Adrenal gland (tissue), 12 donors: ENCODE measurements around the gene PHYHD1. TPM values are rescaled to one million over a fixed set of nuclear protein-coding genes. Genes with fewer than 3 reads are reported as not detected.

ENCODE experiments used
- DNase-seq, 7 donors: peaks; one replicate each; pipeline ENCODE4 v3.0.0-alpha.2; 2019 to 2020
- H3K27ac ChIP-seq, 5 donors: fragments of 200-600 bp; sonication (generic) in 4 of 5; 1 replicate in 3 of 5; 2 replicates in 2 of 5; pipeline versions ENCODE4 v1.5.1 to v1.8.0; 2016 to 2020; ENCODE audit warnings: mild to moderate bottlenecking in 1 of 5
- H3K27me3 ChIP-seq: fragments of 200-600 bp; 2 replicates; pipeline ENCODE4 v1.8.0; 2021
- H3K36me3 ChIP-seq, 2 donors: fragments of 200-600 bp; replicated peaks in 1 of 2; 1 replicate in 1 of 2; 2 replicates in 1 of 2; pipeline versions ENCODE4 v1.5.1 to v1.8.0; 2018 to 2022
- H3K4me1 ChIP-seq, 2 donors: fragments of 200-600 bp; replicated peaks in 1 of 2; 1 replicate in 1 of 2; 2 replicates in 1 of 2; pipeline versions ENCODE4 v1.5.1 to v1.8.0; 2018 to 2021
- H3K4me3 ChIP-seq, 4 donors: fragments of 200-600 bp; sonication (generic) in 3 of 4; one replicate each; pipeline ENCODE4 v1.5.1; 2016 to 2018
- H3K9me3 ChIP-seq, 3 donors: fragments of 200-600 bp; sonication (generic) in 1 of 3; replicated peaks in 1 of 3; 1 replicate in 2 of 3; 2 replicates in 1 of 3; pipeline versions ENCODE4 v1.5.1 to v1.8.0; 2016 to 2021
- POLR2A ChIP-seq, 2 donors: fragments of 450-650 bp; IDR thresholded peaks; one replicate each; pipeline ENCODE4 v1.6.1; 2017; ENCODE audit warnings: antibody characterized with exemption in 2 of 2, mild to moderate bottlenecking in 2 of 2, moderate library complexity in 1 of 2
- WGBS, 4 donors: extraction: QIAGEN DNeasy Blood & Tissue Kit in 2 of 4; methylation state at CpG; one replicate each; pipeline versions ENCODE4 v1.1.5 to v1.1.7; 2013 to 2017; 5-methylcytosine and 5-hydroxymethylcytosine counted together
- intact Hi-C, 2 donors: fragments of 100-400 bp; cut with DNase I; formaldehyde crosslinking; loops; one replicate each; pipeline versions ENCODE4 v1.14.1 to v1.15.0; 2022 to 2023
- polyA plus RNA-seq, 3 donors: library from polyadenylated mRNA; stranded (reverse); fragments of 200-250 nt in 2 of 3; fragments of 350-450 nt in 1 of 3; fragmentation: Illumina TruSeq in 1 of 3; extraction: RNeasy Lipid Tissue Mini Kit (QIAGEN cat#74804) in 1 of 3; gene quantifications; one replicate each; pipeline ENCODE4 v1.2.3, GENCODE V29; 2013 to 2014
- total RNA-seq, 9 donors: library from RNA; depleted of rRNA in 4 of 9; stranded (reverse); fragments of >200 nt in 4 of 9; fragments of 120-200 nt in 1 of 9; fragmentation: NEBNext Ultra II Directional in 1 of 9; extraction: Animal tissue kit (Norgen Biotek cat#: 25700) in 1 of 9; gene quantifications; one replicate each; pipeline versions ENCODE4 v1.1.0 to v1.2.4, GENCODE V29; 2013 to 2023
- TF ChIP-seq, protein P1 (sequence below), 6 experiments: fragments of 450-650 bp in 4 of 6; fragments of 200-600 bp in 2 of 6; sonication (generic) in 1 of 6; IDR thresholded peaks; 1 replicate in 5 of 6; 2 replicates in 1 of 6; pipeline versions ENCODE4 v1.5.1 to v1.8.0; 2016 to 2021; ENCODE audit warnings: antibody characterized with exemption in 6 of 6, mild to moderate bottlenecking in 2 of 6, moderate library complexity in 1 of 6
- donor health status: healthy with polysubstance abuse.
- donor health status: Bipolar disorder and iron deficiency.
- donor health status: DM: yes; HTN: yes; CAD: no.
- donor health status: DM: no; HTN: no; CAD: no.
- donor health status: DM: no; HTN: no; CAD: no.
- donor health status: DM: yes; HTN: yes; CAD: no.

The PHYHD1 gene
- total and polyA plus RNA-seq, 12 donors: 9.1 to 86.6 (median 30.9) TPM

DNA sequence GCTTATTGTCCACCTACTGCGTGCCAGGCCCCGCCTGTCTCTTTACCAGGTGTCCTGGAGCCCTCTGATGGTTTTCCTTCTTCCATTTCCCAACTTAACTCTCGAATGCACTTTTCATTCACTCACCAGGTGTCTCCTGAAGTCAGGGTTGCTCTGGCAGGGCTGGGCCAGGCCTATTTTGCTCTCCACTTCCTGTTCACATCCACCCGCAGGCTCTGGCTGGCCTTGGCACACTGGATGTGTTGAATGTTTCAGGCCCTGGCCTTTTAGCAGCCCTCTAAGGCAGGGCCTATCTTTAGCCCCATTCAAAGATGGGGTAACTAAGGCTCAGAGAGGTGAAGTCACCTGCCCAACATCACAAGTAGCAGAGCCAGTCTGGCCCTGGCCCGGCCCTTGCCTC is 22.4 kb upstream of the PHYHD1 start:
- no peak overlapping the region for H3K4me3 ChIP-seq
- H3K27me3 ChIP-seq: no peaks in the 10 kb centered on the region
- no peak for TF ChIP-seq POLR2A (IDR thresholded peaks at IDR 0.05)
- TF ChIP-seq, protein P1, sequence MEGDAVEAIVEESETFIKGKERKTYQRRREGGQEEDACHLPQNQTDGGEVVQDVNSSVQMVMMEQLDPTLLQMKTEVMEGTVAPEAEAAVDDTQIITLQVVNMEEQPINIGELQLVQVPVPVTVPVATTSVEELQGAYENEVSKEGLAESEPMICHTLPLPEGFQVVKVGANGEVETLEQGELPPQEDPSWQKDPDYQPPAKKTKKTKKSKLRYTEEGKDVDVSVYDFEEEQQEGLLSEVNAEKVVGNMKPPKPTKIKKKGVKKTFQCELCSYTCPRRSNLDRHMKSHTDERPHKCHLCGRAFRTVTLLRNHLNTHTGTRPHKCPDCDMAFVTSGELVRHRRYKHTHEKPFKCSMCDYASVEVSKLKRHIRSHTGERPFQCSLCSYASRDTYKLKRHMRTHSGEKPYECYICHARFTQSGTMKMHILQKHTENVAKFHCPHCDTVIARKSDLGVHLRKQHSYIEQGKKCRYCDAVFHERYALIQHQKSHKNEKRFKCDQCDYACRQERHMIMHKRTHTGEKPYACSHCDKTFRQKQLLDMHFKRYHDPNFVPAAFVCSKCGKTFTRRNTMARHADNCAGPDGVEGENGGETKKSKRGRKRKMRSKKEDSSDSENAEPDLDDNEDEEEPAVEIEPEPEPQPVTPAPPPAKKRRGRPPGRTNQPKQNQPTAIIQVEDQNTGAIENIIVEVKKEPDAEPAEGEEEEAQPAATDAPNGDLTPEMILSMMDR (IDR thresholded peaks at IDR 0.05): no peak
- H3K9me3 ChIP-seq: no peaks in the 10 kb centered on the region
- peaks cover 0 to 5% of the 10 kb centered on the region in 2 donors for H3K4me1 ChIP-seq
- intact Hi-C loops: no loop called here
- H3K36me3 ChIP-seq: peaks cover 0 to 19% of the 10 kb centered on the region in 2 donors
- DNase-seq: no peak
- H3K27ac ChIP-seq: peak overlapping the region in 1 of 5 donors; percentile 29
- 78 to 83% (median 80%) methylated on average over 5 of the region's 5 CpGs for WGBS, 4 donors

DNA sequence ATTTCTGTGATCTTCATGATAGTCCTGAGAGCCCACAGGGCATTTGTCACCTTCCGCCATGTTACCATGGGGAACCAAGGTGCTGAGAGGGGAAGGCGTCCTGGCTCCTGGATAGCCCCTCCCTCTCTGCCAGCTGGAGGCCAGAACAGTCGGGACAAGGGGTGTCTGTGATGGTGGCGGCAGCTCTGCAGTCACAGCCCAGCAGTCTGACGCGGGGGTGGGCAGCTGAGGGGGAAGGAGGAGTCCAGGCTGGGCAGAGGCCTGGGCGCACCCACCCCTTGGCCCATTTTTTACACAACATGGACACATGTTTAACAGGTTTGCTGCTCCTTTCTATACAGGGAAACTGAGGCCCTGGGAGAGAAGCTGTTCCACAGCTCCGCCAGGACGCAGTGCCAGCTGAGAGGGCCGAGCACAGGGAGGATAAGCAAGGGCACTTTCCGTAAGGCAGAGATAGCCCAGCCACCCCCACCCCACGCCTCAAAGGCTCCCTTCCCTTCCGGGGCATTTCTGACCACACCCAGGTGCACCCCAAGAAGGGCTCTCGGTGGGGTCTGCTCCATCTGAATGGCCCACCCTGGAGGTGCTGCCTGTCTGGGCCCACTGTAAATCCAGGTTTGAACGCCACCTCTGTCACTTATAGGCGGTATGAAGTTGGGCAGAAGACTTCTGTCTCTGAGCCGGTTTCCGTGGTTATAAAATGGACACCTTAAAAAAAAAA is 21.8 kb upstream of the PHYHD1 start:
- Histone ChIP-seq H3K27me3 (no peaks in the 10 kb centered on the region), H3K4me3 (no peak overlapping the region), H3K9me3 (no peaks in the 10 kb centered on the region), H3K36me3 (peaks cover 0 to 19% of the 10 kb centered on the region in 2 donors), H3K27ac (peak overlapping the region in 1 of 5 donors; percentile 29), H3K4me1 (peaks cover 0 to 5% of the 10 kb centered on the region in 2 donors)
- no peak for DNase-seq
- intact Hi-C loops: no loop called here
- 86 to 90% (median 90%) methylated on average over 10 to 18 of the region's 18 CpGs for WGBS, 4 donors
- TF ChIP-seq POLR2A (IDR thresholded peaks at IDR 0.05): no peak

DNA sequence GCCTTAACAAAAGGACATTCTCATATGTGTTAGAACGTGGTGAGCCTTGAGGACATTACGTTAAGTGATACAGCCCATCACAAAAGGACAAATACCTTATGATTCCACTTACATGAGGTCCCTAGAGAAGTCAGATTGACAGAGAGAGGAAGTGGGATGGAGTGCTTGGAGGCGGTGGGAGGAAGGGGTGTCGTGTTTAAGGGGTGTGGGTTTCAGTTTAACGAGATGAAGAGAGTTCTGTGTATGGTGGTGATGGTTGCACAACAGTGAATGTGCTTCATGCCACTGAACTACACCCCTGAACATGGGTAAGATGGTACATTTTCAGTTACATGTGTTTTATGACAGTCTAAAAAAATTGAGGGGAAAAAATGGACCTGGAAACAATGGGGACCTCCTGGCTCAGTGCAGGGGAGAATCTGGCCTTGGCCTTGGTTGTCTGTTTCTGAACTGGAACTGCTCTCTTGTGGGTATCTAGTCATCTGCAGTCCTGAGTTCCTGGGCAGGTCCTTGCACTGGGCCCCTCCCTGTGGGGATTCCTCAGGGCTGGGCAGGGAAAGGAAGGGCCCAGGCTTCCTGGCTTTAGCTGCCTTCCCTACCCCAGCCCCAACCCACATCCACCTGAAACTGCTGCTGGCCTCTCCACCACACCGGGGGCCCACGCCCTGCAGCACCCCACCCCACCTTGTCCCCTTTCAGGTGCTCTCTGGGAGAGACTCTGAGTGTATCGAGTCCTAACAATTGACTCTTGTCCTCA is 21.0 kb upstream of the PHYHD1 start:
- no peaks in the 10 kb centered on the region for H3K27me3 ChIP-seq
- peaks cover 0 to 5% of the 10 kb centered on the region in 2 donors for H3K4me1 ChIP-seq
- 61 to 68% (median 65%) methylated on average over 8 of the region's 8 CpGs for WGBS, 4 donors
- H3K27ac ChIP-seq: peak overlapping the region in 1 of 5 donors; percentile 17
- no peak overlapping the region for H3K4me3 ChIP-seq
- TF ChIP-seq, protein P1 (IDR thresholded peaks at IDR 0.05): no peak
- no peak for TF ChIP-seq POLR2A (IDR thresholded peaks at IDR 0.05)
- peaks cover 0 to 19% of the 10 kb centered on the region in 2 donors for H3K36me3 ChIP-seq
- H3K9me3 ChIP-seq: no peaks in the 10 kb centered on the region
- intact Hi-C loops: no loop called here
- peak in 1 of 7 donors; percentile 42 for DNase-seq

DNA sequence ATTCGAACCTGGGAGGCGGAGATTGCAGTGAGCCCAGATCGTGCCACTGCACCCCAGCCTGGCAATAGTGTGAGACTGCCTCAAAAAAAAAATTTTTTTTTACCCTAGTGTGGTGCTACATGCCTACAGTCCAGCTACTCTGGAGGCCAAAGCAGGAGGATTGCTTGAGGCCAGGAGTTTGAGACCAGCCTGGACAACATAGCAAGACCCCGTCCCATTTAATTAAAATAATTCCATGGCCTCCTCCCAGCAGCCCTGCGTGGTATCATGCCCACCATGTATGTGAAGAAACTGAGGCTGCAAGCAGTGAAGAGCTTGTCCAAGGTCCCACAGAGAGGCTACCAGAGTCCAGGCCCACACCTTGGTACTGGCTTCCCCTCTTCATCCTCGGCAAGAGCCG is 19.4 kb upstream of the PHYHD1 start:
- no peaks in the 10 kb centered on the region for H3K9me3 ChIP-seq
- no peaks in the 10 kb centered on the region for H3K27me3 ChIP-seq
- H3K4me3 ChIP-seq: no peak overlapping the region
- 83 to 98% (median 91%) methylated on average over 5 to 7 of the region's 7 CpGs for WGBS, 4 donors
- H3K4me1 ChIP-seq: peaks cover 0 to 5% of the 10 kb centered on the region in 2 donors
- intact Hi-C loops: no loop called here
- no peak overlapping the region for H3K27ac ChIP-seq
- DNase-seq: no peak
- no peak for TF ChIP-seq POLR2A (IDR thresholded peaks at IDR 0.05)
- TF ChIP-seq, protein P1 (IDR thresholded peaks at IDR 0.05): no peak
- peaks cover 0 to 19% of the 10 kb centered on the region in 2 donors for H3K36me3 ChIP-seq
